A673 (cell line): ENCODE results near the gene CIITA. TPM values are rescaled to one million over a fixed set of nuclear protein-coding genes. Genes with fewer than 3 reads are reported as not detected.

Source experiments
- BruUV-seq: library from RNA; stranded (reverse); fragments of 400-500 nt; replicated peaks from 2 replicates; lab custom pipeline; 2021; lab: Mats Ljungman, UMichigan
- CTCF ChIA-PET: fragments of 300-600 bp; sonication (Branson Sonifier 250); formaldehyde crosslinking; loops from one replicate; lab custom pipeline; 2022; ENCODE audit warnings: antibody characterized with exemption; lab: Charles Lee
- POLR2A ChIA-PET: fragments of 300-600 bp; sonication (Branson Sonifier 250); formaldehyde crosslinking; loops from one replicate; lab custom pipeline; 2022; ENCODE audit warnings: antibody characterized with exemption; ENCODE audit not compliant: low non-redundant PET; lab: Charles Lee
- DNase-seq: peaks from one replicate; pipeline ENCODE4 v3.0.0-alpha.2; 2015; ENCODE audit warnings: low spot score
- H3K27ac ChIP-seq: fragments of 200-600 bp; sonication (generic); 2 replicates; pipeline ENCODE4 v1.5.1; 2016; ENCODE audit warnings: mixed run types, low read depth, mild to moderate bottlenecking, mixed read lengths, antibody characterized with exemption, low read length; ENCODE audit not compliant: poor library complexity, severe bottlenecking
- H3K27me3 ChIP-seq: fragments of 200-600 bp; sonication (generic); replicated peaks from 2 replicates; pipeline ENCODE4 v1.6.1; 2017; ENCODE audit warnings: mixed run types, low read depth, mild to moderate bottlenecking, mixed read lengths, antibody characterized with exemption, low read length; ENCODE audit not compliant: insufficient read depth, poor library complexity
- H3K36me3 ChIP-seq: fragments of 200-600 bp; sonication (generic); 2 replicates; pipeline ENCODE4 v1.6.1; 2016; ENCODE audit warnings: mixed run types, mild to moderate bottlenecking, mixed read lengths, antibody characterized with exemption, low read length; ENCODE audit not compliant: insufficient read depth, poor library complexity, severe bottlenecking
- H3K4me1 ChIP-seq: fragments of 200-600 bp; sonication (generic); 2 replicates; pipeline ENCODE4 v1.6.1; 2017; ENCODE audit warnings: mixed run types, mild to moderate bottlenecking, mixed read lengths, antibody characterized with exemption, low read length; ENCODE audit not compliant: insufficient read depth, poor library complexity, severe bottlenecking
- H3K4me3 ChIP-seq: fragments of 200-600 bp; sonication (generic); 2 replicates; pipeline ENCODE4 v1.5.1; 2016; ENCODE audit warnings: low read depth, mixed run types, mild to moderate bottlenecking, mixed read lengths, low read length; ENCODE audit not compliant: poor library complexity, severe bottlenecking
- H3K9me3 ChIP-seq: fragments of 200-600 bp; sonication (generic); 2 replicates; pipeline ENCODE4 v1.6.1; 2016; ENCODE audit warnings: mixed run types, low read depth, mild to moderate bottlenecking, mixed read lengths, antibody characterized with exemption, low read length; ENCODE audit not compliant: poor library complexity, severe bottlenecking
- EZH2 ChIP-seq: fragments of 200-600 bp; sonication (generic); IDR thresholded peaks from 2 replicates; pipeline ENCODE4 v1.6.1; 2017; ENCODE audit warnings: borderline replicate concordance, low read depth, mild to moderate bottlenecking, mixed read lengths, antibody characterized with exemption, low read length; ENCODE audit not compliant: poor library complexity, severe bottlenecking
- intact Hi-C: fragments of 100-400 bp; cut with micrococcal nuclease; formaldehyde crosslinking; loops from one replicate; pipeline ENCODE4 v1.10.0; 2022; ENCODE audit not compliant: unreplicated experiment
- total RNA-seq: library from RNA; stranded (reverse); gene quantifications from 2 replicates; pipeline ENCODE4 v1.2.3, GENCODE V29; 2021
- TF ChIP-seq, protein P1 (sequence below): fragments of 300-800, 200-600 bp; sonication (generic); conservative IDR thresholded peaks from 2 replicates; pipeline ENCODE4 v1.5.1; 2017; ENCODE audit warnings: low read depth, mild to moderate bottlenecking, antibody characterized with exemption, low read length, moderate library complexity, mixed read lengths

The CIITA gene
- total RNA-seq, 1 experiment from 2014 or later = not detected

DNA sequence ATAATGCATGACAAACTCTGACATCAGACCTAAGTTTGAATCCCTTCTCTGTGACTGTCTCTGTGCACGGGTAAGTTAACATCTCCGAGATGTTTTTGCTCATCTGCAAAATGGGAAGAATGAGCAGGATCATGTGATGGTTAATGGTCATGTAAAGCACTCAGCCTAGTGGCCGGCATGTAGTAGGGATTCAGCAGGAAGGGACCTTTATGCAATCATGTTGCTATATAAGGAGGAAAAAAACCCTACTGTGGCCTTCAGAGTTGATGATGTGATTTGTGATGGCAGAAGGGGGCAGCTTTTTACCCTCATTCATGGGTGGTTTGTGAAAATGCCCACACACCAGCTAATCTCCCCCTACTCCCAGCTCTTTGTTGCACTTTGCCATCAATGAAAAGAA is 91.5 kb downstream of the CIITA start:
- Histone ChIP-seq H3K9me3 (no peaks in the 10 kb centered on the region), H3K27ac (no peak overlapping the region), H3K4me1 (no peaks in the 10 kb centered on the region), H3K36me3 (peaks cover 11% of the 10 kb centered on the region), H3K27me3 (no peaks in the 10 kb centered on the region), H3K4me3 (no peak overlapping the region)
- ChIA-PET POLR2A (interaction anchor here (0.6 to 0.7 kb wide), 2 partner anchors 80 to 413 kb away, joined by 3 to 7 read pairs; no protein-coding TSS in a partner anchor), CTCF (no interaction called here)
- DNase-seq = no peak
- intact Hi-C loops = loop anchor here (5.0 to 10.0 kb wide), 2 partner anchors 439 to 846 kb away; no protein-coding TSS in a partner anchor
- TF ChIP-seq, protein P1, sequence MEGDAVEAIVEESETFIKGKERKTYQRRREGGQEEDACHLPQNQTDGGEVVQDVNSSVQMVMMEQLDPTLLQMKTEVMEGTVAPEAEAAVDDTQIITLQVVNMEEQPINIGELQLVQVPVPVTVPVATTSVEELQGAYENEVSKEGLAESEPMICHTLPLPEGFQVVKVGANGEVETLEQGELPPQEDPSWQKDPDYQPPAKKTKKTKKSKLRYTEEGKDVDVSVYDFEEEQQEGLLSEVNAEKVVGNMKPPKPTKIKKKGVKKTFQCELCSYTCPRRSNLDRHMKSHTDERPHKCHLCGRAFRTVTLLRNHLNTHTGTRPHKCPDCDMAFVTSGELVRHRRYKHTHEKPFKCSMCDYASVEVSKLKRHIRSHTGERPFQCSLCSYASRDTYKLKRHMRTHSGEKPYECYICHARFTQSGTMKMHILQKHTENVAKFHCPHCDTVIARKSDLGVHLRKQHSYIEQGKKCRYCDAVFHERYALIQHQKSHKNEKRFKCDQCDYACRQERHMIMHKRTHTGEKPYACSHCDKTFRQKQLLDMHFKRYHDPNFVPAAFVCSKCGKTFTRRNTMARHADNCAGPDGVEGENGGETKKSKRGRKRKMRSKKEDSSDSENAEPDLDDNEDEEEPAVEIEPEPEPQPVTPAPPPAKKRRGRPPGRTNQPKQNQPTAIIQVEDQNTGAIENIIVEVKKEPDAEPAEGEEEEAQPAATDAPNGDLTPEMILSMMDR = no peak
- TF ChIP-seq EZH2 = no peak
- BruUV-seq = no TSS peak

GRCh38 chr16:10969615-10970014 is 92.6 kb downstream of the CIITA start:
- DNase-seq = no peak
- TF ChIP-seq EZH2 = no peak
- TF ChIP-seq, protein P1 = no peak
- no peaks in the 10 kb centered on the region for H3K4me1 ChIP-seq
- no peak overlapping the region for H3K27ac ChIP-seq
- H3K9me3 ChIP-seq = no peaks in the 10 kb centered on the region
- ChIA-PET POLR2A (no interaction called here), CTCF (no interaction called here)
- no TSS peak for BruUV-seq
- H3K27me3 ChIP-seq = no peaks in the 10 kb centered on the region
- no peak overlapping the region for H3K4me3 ChIP-seq
- H3K36me3 ChIP-seq = peaks cover 10% of the 10 kb centered on the region
- intact Hi-C loops = loop anchor here (2.0 to 10.0 kb wide), 3 partner anchors 387 to 845 kb away; no protein-coding TSS in a partner anchor

- intact Hi-C loops = loop anchor here (2.0 kb wide), 1 partner anchor 387 kb away; no protein-coding TSS in a partner anchor
- Histone ChIP-seq H3K4me3 (no peak overlapping the region), H3K36me3 (peaks cover 10% of the 10 kb centered on the region), H3K9me3 (no peaks in the 10 kb centered on the region), H3K27me3 (no peaks in the 10 kb centered on the region), H3K4me1 (no peaks in the 10 kb centered on the region), H3K27ac (no peak overlapping the region)
- no TSS peak for BruUV-seq
- ChIA-PET CTCF (no interaction called here), POLR2A (no interaction called here)
- no peak for DNase-seq
- TF ChIP-seq, protein P1 = no peak
- no peak for TF ChIP-seq EZH2
These were observed 93.1 kb downstream of the CIITA start for GRCh38 chr16:10970065-10970464.
